ENCODE measurements around the gene DAPK1.

DNA sequence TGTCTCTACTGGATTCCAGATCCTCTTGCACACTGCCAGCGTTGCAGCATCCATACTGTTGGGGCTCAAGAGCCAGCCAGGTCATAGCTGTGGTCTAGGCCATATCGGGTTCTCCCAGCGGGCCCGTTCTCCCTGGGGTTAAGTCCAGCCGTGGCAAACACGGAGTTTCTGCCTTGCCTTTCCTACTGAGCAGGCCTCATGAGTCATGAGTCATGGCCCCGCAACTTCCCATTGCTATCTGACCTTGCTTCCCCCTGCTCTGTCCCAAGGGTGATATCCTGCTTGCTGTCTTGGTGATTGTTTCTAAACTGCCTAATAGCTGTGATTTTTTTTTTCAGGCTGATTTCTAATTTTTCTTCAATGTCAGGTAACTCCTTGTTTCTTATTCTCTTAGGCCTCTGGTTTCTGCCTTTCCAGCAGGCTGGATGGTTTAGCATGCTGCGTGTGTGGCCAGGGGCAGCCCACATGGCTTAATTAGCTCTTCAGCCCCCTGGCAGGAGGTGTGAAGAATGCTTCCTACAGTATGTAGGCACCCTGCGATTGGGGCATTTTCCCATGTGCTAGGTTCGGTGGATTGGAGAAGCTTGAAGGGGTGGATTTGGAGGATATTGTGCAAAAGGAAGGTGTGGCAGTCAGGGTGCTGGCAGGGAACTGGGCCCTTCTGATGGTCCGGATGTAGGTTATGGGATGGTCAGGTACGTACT, 18.7 kb downstream of the DAPK1 start:
- TF ChIP-seq YY1 (IDR thresholded peaks at IDR 0.05; ENCODE audit: low read depth) (no peak), EGR1 (IDR thresholded peaks at IDR 0.05) (no peak), EP300 (IDR thresholded peaks at IDR 0.05; ENCODE audit: borderline replicate concordance) (no peak), CEBPB (IDR thresholded peaks at IDR 0.05) (no peak), RAD21 (IDR thresholded peaks at IDR 0.05; ENCODE audit: low read depth) (no peak), NFIC (IDR thresholded peaks at IDR 0.05) (no peak), TAF1 (IDR thresholded peaks at IDR 0.05; ENCODE audit: low read depth) (no peak)
- TF ChIP-seq, protein P1, sequence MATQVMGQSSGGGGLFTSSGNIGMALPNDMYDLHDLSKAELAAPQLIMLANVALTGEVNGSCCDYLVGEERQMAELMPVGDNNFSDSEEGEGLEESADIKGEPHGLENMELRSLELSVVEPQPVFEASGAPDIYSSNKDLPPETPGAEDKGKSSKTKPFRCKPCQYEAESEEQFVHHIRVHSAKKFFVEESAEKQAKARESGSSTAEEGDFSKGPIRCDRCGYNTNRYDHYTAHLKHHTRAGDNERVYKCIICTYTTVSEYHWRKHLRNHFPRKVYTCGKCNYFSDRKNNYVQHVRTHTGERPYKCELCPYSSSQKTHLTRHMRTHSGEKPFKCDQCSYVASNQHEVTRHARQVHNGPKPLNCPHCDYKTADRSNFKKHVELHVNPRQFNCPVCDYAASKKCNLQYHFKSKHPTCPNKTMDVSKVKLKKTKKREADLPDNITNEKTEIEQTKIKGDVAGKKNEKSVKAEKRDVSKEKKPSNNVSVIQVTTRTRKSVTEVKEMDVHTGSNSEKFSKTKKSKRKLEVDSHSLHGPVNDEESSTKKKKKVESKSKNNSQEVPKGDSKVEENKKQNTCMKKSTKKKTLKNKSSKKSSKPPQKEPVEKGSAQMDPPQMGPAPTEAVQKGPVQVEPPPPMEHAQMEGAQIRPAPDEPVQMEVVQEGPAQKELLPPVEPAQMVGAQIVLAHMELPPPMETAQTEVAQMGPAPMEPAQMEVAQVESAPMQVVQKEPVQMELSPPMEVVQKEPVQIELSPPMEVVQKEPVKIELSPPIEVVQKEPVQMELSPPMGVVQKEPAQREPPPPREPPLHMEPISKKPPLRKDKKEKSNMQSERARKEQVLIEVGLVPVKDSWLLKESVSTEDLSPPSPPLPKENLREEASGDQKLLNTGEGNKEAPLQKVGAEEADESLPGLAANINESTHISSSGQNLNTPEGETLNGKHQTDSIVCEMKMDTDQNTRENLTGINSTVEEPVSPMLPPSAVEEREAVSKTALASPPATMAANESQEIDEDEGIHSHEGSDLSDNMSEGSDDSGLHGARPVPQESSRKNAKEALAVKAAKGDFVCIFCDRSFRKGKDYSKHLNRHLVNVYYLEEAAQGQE (IDR thresholded peaks at IDR 0.05; ENCODE audit: low read depth), result no peak

All from Ishikawa (cell line).